ENCODE measurements around the gene C1orf50. TPM values are rescaled to one million over a fixed set of nuclear protein-coding genes. Genes with fewer than 3 reads are reported as not detected.

The C1orf50 gene
- total and polyA plus RNA-seq, 2 experiments from 2014 or later: 2.7 to 8.1 TPM

GRCh38 chr1:42821690-42822089 lies 54.6 kb downstream of the C1orf50 start:
- WGBS, 2 experiments (ENCODE audit: low coverage in 1 of 2, low lambda C conversion rate in 2 of 2, missing lambda C conversion rate in 2 of 2): 95 to 97% methylated on average over 2 of the region's 2 CpGs
- in situ Hi-C loops (cut with MboI): no loop called here
- Histone ChIP-seq H3K36me3 (ENCODE audit: low read depth) (no peaks in the 10 kb centered on the region), H3K9me3 (ENCODE audit: low read depth) (no peaks in the 10 kb centered on the region), H3K4me3 (no peak overlapping the region), H3K9ac (no peak overlapping the region), H3K27ac (no peak overlapping the region), H3F3A (ENCODE audit: insufficient read depth) (peaks cover 17% of the 10 kb centered on the region), H3K4me1 (ENCODE audit: insufficient read depth) (peaks cover 13% of the 10 kb centered on the region), H2AFZ (no peak overlapping the region), H4K20me1 (ENCODE audit: insufficient read depth) (no peaks in the 10 kb centered on the region), H3K4me2 (ENCODE audit: unreplicated experiment) (no peak overlapping the region), H3K27me3 (replicated peaks; ENCODE audit: insufficient read depth) (no peaks in the 10 kb centered on the region), H3K79me2 (ENCODE audit: insufficient read depth) (peaks cover 44% of the 10 kb centered on the region), H3K9me2 (ENCODE audit: insufficient read depth) (no peaks in the 10 kb centered on the region)
- DNase-seq: no peak
- TF ChIP-seq EZH2phosphoT487 (IDR thresholded peaks at IDR 0.05; ENCODE audit: insufficient read depth, low read depth) (no peak), EZH2 (IDR thresholded peaks at IDR 0.05; ENCODE audit: insufficient read depth, poor library complexity, severe bottlenecking) (no peak)

GRCh38 chr1:42822800-42823392 lies 55.8 kb downstream of the C1orf50 start:
- Histone ChIP-seq H3K9me2 (ENCODE audit: insufficient read depth) (no peaks in the 10 kb centered on the region), H3K9ac (0 out of 2 replicates have a peak overlapping the region, but pooled peaks have one; percentile 20), H3K79me2 (ENCODE audit: insufficient read depth) (peaks cover 39% of the 10 kb centered on the region), H2AFZ (no peak overlapping the region), H3K4me1 (ENCODE audit: insufficient read depth) (peaks cover 13% of the 10 kb centered on the region), H3K4me3 (no peak overlapping the region), H3K9me3 (ENCODE audit: low read depth) (no peaks in the 10 kb centered on the region), H3F3A (ENCODE audit: insufficient read depth) (peaks cover 17% of the 10 kb centered on the region), H3K4me2 (ENCODE audit: unreplicated experiment) (peak overlapping the region; percentile 37), H3K27ac (peak overlapping the region; percentile 36), H3K36me3 (ENCODE audit: low read depth) (no peaks in the 10 kb centered on the region), H4K20me1 (ENCODE audit: insufficient read depth) (no peaks in the 10 kb centered on the region), H3K27me3 (replicated peaks; ENCODE audit: insufficient read depth) (no peaks in the 10 kb centered on the region)
- DNase-seq: peak; percentile 57
- no peak for TF ChIP-seq EZH2phosphoT487 (IDR thresholded peaks at IDR 0.05; ENCODE audit: insufficient read depth, low read depth)
- no peak for TF ChIP-seq EZH2 (IDR thresholded peaks at IDR 0.05; ENCODE audit: insufficient read depth, poor library complexity, severe bottlenecking)
- in situ Hi-C loops (cut with MboI): no loop called here
- 17 to 18% methylated on average over 2 of the region's 2 CpGs for WGBS, 2 experiments (ENCODE audit: low coverage in 1 of 2, low lambda C conversion rate in 2 of 2, missing lambda C conversion rate in 2 of 2)

GRCh38 chr1:42824481-42825035 lies 57.5 kb downstream of the C1orf50 start:
- TF ChIP-seq EZH2phosphoT487 (IDR thresholded peaks at IDR 0.05; ENCODE audit: insufficient read depth, low read depth) (no peak), EZH2 (IDR thresholded peaks at IDR 0.05; ENCODE audit: insufficient read depth, poor library complexity, severe bottlenecking) (no peak)
- H3K4me3 ChIP-seq: no peak overlapping the region
- no peaks in the 10 kb centered on the region for H4K20me1 ChIP-seq (ENCODE audit: insufficient read depth)
- no peaks in the 10 kb centered on the region for H3K9me2 ChIP-seq (ENCODE audit: insufficient read depth)
- H3F3A ChIP-seq (ENCODE audit: insufficient read depth): peaks cover 17% of the 10 kb centered on the region
- H3K9ac ChIP-seq: no peak overlapping the region
- no peak overlapping the region for H2AFZ ChIP-seq
- 98 to 100% methylated on average over 4 of the region's 4 CpGs for WGBS, 2 experiments (ENCODE audit: low coverage in 1 of 2, low lambda C conversion rate in 2 of 2, missing lambda C conversion rate in 2 of 2)
- no peak overlapping the region for H3K27ac ChIP-seq
- H3K36me3 ChIP-seq (ENCODE audit: low read depth): no peaks in the 10 kb centered on the region
- no peaks in the 10 kb centered on the region for H3K27me3 ChIP-seq (replicated peaks; ENCODE audit: insufficient read depth)
- DNase-seq: no peak
- H3K4me2 ChIP-seq (ENCODE audit: unreplicated experiment): no peak overlapping the region
- H3K9me3 ChIP-seq (ENCODE audit: low read depth): no peaks in the 10 kb centered on the region
- in situ Hi-C loops (cut with MboI): no loop called here
- peaks cover 13% of the 10 kb centered on the region for H3K4me1 ChIP-seq (ENCODE audit: insufficient read depth)
- H3K79me2 ChIP-seq (ENCODE audit: insufficient read depth): peaks cover 22% of the 10 kb centered on the region

- no peaks in the 10 kb centered on the region for H3K9me2 ChIP-seq (ENCODE audit: insufficient read depth)
- peaks cover 13% of the 10 kb centered on the region for H3K4me1 ChIP-seq (ENCODE audit: insufficient read depth)
- no peaks in the 10 kb centered on the region for H4K20me1 ChIP-seq (ENCODE audit: insufficient read depth)
- no peaks in the 10 kb centered on the region for H3K36me3 ChIP-seq (ENCODE audit: low read depth)
- 82 to 85% methylated on average over 10 of the region's 10 CpGs for WGBS, 2 experiments (ENCODE audit: low coverage in 1 of 2, low lambda C conversion rate in 2 of 2, missing lambda C conversion rate in 2 of 2)
- H3K4me2 ChIP-seq (ENCODE audit: unreplicated experiment): no peak overlapping the region
- no peak overlapping the region for H2AFZ ChIP-seq
- no peaks in the 10 kb centered on the region for H3K9me3 ChIP-seq (ENCODE audit: low read depth)
- peaks cover 17% of the 10 kb centered on the region for H3F3A ChIP-seq (ENCODE audit: insufficient read depth)
- DNase-seq: no peak
- H3K27ac ChIP-seq: no peak overlapping the region
- H3K9ac ChIP-seq: no peak overlapping the region
- H3K27me3 ChIP-seq (replicated peaks; ENCODE audit: insufficient read depth): no peaks in the 10 kb centered on the region
- H3K79me2 ChIP-seq (ENCODE audit: insufficient read depth): peaks cover 15% of the 10 kb centered on the region
- H3K4me3 ChIP-seq: no peak overlapping the region
- in situ Hi-C loops (cut with MboI): no loop called here
- TF ChIP-seq EZH2 (IDR thresholded peaks at IDR 0.05; ENCODE audit: insufficient read depth, poor library complexity, severe bottlenecking): no peak
- TF ChIP-seq EZH2phosphoT487 (IDR thresholded peaks at IDR 0.05; ENCODE audit: insufficient read depth, low read depth): no peak
Measured at GRCh38 chr1:42825036-42825851, 58.2 kb downstream of the C1orf50 start.

Other genes starting within 250 kb of the C1orf50 start
- gene PPIH, start 108.8 kb upstream of the C1orf50 start, total RNA-seq (2014; rRNA removed; shearing (Covaris generic)): 22.7 and 35.9 TPM in 2 replicates
- 35.1 and 37.1 TPM in 2 replicates for gene PPIH, start 108.8 kb upstream of the C1orf50 start, polyA plus RNA-seq (2016; fragmentation: Nextera tagmentation; extraction: Ambion mirVana)
- 665 and 762 TPM in 2 replicates for gene YBX1, start 84.8 kb upstream of the C1orf50 start, total RNA-seq (2014; rRNA removed; shearing (Covaris generic))
- 480 and 496 TPM in 2 replicates for gene YBX1, start 84.8 kb upstream of the C1orf50 start, polyA plus RNA-seq (2016; fragmentation: Nextera tagmentation; extraction: Ambion mirVana)
- not detected in 2 replicates for gene CLDN19, start 27.0 kb upstream of the C1orf50 start, total RNA-seq (2014; rRNA removed; shearing (Covaris generic))
- not detected in 2 replicates for gene CLDN19, start 27.0 kb upstream of the C1orf50 start, polyA plus RNA-seq (2016; fragmentation: Nextera tagmentation; extraction: Ambion mirVana)
- 222 and 257 TPM in 2 replicates for gene P3H1, start 221 bp upstream of the C1orf50 start, total RNA-seq (2014; rRNA removed; shearing (Covaris generic))
- 194 and 197 TPM in 2 replicates for gene P3H1, start 221 bp upstream of the C1orf50 start, polyA plus RNA-seq (2016; fragmentation: Nextera tagmentation; extraction: Ambion mirVana)
- gene TMEM269, start 17.7 kb downstream of the C1orf50 start, total RNA-seq (2014; rRNA removed; shearing (Covaris generic)): not detected in 2 replicates
- gene TMEM269, start 17.7 kb downstream of the C1orf50 start, polyA plus RNA-seq (2016; fragmentation: Nextera tagmentation; extraction: Ambion mirVana): 0.14 TPM in 1 of 2 replicates, not detected in the other
- 18.4 and 26.9 TPM in 2 replicates for gene ERMAP, start 49.9 kb downstream of the C1orf50 start, total RNA-seq (2014; rRNA removed; shearing (Covaris generic))
- 7.0 and 7.9 TPM in 2 replicates for gene ERMAP, start 49.9 kb downstream of the C1orf50 start, polyA plus RNA-seq (2016; fragmentation: Nextera tagmentation; extraction: Ambion mirVana)
- gene SVBP, start 50.1 kb downstream of the C1orf50 start, total RNA-seq (2014; rRNA removed; shearing (Covaris generic)): 12.5 and 16.8 TPM in 2 replicates
- 28.4 and 28.5 TPM in 2 replicates for gene SVBP, start 50.1 kb downstream of the C1orf50 start, polyA plus RNA-seq (2016; fragmentation: Nextera tagmentation; extraction: Ambion mirVana)
- gene ZNF691, start 79.4 kb downstream of the C1orf50 start, total RNA-seq (2014; rRNA removed; shearing (Covaris generic)): 4.4 and 13.0 TPM in 2 replicates
- 6.2 and 6.9 TPM in 2 replicates for gene ZNF691, start 79.4 kb downstream of the C1orf50 start, polyA plus RNA-seq (2016; fragmentation: Nextera tagmentation; extraction: Ambion mirVana)
- gene SLC2A1, start 191.6 kb downstream of the C1orf50 start, total RNA-seq (2014; rRNA removed; shearing (Covaris generic)): 315 and 361 TPM in 2 replicates
- gene SLC2A1, start 191.6 kb downstream of the C1orf50 start, polyA plus RNA-seq (2016; fragmentation: Nextera tagmentation; extraction: Ambion mirVana): 142 and 143 TPM in 2 replicates